ENCODE measurements around the gene WDR90.

Gene WDR90

GRCh38 chr16:625117-625976 lies 23.8 kb upstream of the WDR90 start:
- no peak overlapping the region for H3K4me3 ChIP-seq (ENCODE audit: low read length)
- DNase-seq (ENCODE audit: low read depth, low spot score), result no peak

- no peak overlapping the region for H3K4me3 ChIP-seq (ENCODE audit: low read length)
- no peak for DNase-seq (ENCODE audit: low read depth, low spot score)
These were observed 23.0 kb upstream of the WDR90 start for GRCh38 chr16:625977-626765.

GRCh38 chr16:626787-627453 lies 22.2 kb upstream of the WDR90 start:
- no peak overlapping the region for H3K4me3 ChIP-seq (ENCODE audit: low read length)
- no peak for DNase-seq (ENCODE audit: low read depth, low spot score)

DNA sequence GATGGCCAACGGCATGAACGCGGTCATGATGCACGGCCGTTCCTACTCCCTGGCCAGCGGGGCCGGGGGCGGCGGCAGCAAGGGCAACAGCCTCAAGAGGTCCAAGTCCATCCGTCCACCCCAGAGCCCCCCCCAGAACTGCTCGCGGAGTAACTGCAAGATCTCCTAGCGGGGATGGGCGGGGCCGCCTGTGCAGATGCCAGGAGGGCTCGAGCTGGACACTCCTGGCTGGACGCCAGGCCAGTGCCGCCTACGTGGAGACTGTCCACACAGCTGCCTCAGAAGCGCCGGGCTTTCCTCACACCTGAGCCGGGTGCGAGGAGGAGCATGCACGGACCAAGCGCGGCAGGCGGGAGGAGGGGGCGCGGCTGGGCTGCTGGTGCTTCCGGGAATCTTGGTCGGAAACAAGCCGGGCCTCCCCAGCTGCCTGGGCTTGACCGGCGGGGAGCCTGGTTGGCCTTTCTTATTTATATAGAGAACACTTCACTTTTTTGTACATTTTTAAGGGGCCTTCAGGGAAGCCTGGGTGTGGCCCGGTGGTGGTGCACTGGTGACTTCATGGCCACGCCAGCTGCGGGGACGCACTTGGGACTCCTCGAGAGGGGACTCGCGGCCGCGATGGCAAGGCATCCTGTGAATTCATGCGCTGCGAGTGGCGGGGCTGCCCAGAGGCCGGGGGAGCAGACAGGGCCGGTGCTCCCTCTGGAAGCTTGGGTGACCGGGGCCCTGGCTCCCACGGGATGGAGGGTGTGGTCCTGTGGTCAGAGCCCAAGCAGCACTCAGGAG lies 21.5 kb upstream of the WDR90 start:
- DNase-seq (ENCODE audit: low read depth, low spot score), result no peak
- H3K4me3 ChIP-seq (ENCODE audit: low read length), result no peak overlapping the region

DNA sequence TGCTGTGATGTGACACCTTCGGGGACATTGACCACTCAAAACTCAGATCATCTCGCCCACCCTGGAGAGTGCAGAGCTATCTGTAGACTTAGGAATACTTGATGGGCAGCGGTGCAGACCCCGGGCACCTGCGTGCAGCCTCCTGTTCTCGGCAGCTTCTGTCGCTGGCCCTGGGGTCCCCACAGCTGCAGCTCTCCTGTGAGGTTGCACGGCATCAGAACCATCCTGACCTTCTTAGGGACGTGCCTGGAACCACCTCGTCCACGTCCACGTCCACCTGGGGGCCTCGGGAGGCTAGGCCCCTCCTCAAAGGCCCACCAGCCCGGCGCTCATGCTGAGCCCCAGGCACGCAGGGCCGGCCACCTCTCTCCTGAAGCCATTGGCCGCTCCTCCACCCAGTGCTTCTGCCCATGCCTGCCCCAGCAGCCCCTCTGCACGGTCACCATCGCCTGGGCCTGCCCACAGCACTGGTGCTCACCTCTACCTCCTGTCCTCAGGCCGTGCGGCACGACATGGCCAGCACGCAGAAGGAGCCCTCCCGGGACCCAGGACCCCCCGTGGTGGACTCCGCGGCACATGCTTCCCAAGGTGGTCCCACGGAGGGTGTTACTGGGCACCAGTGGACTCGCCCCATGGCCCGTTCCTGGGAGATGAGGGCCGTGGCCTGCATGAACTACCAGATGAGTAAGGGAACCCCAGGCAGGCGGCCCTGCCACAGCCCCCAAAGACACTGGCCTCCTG lies 20.7 kb upstream of the WDR90 start:
- no peak for DNase-seq (ENCODE audit: low read depth, low spot score)
- H3K4me3 ChIP-seq (ENCODE audit: low read length), result no peak overlapping the region

- DNase-seq (ENCODE audit: low read depth, low spot score), result no peak
- no peak overlapping the region for H3K4me3 ChIP-seq (ENCODE audit: low read length)
These were observed 19.9 kb upstream of the WDR90 start for GRCh38 chr16:629185-629832.

DNA sequence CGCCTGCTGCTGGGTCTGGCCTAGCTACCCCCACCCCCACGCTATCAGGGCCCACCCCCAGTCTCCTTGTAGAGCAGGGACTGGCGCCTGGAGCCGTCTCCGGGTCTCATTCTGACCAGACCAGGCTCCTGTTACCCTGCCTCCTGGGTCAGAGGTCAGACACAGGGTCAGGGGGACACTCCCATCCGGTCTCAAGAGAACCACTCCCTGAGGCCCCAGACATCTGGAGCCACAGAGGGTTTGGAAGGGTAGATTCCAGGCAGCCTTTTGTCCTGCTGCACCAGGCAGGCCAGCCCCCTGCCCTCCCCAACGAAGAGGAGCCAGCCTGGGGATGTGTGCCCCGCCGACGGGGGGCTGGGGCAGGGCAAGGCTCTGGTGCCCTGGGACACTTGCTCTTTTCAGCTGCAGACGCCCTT lies 19.3 kb upstream of the WDR90 start:
- no peak for DNase-seq (ENCODE audit: low read depth, low spot score)
- H3K4me3 ChIP-seq (ENCODE audit: low read length), result no peak overlapping the region

GRCh38 chr16:630249-630814 lies 18.8 kb upstream of the WDR90 start:
- DNase-seq (ENCODE audit: low read depth, low spot score), result no peak

DNA sequence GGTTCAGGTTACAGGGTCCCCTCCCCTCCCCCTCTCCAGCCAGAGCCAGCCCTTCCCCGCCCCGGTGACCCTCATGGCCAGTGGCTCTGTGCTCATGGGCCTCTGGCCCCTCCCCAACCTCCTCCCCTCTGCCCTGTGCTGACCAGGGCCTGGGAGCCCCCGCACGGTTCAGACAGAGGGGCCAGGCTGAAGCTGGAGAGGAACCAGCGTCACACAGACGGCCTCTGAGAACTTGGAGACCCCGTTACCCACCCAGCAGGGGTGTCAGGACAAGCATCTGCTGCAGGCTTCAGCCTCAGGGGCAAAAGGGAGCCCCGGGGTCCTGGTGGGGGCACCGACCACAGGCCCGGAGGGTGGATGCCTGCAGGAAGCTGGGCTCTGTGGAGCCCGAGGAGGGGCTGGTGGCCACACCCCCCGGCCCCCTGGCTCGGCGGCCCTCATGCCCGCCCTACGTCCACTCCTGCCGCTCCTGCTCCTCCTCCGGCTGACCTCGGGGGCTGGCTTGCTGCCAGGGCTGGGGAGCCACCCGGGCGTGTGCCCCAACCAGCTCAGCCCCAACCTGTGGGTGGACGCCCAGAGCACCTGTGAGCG lies 18.3 kb upstream of the WDR90 start, which contains the start of gene WFIKKN1:
TSS of gene WFIKKN1 (plus strand) at position 171 of the 591 bp plus-strand sequence. CDS start at position 440, 269 bp downstream.
- no peak within 1 kb of the TSS for H3K4me3 ChIP-seq (ENCODE audit: low read length)
- no peak for DNase-seq (ENCODE audit: low read depth, low spot score)

More at GRCh38 chr16:630249-630814, 18.8 kb upstream of the WDR90 start:
- no peak overlapping the region for H3K4me3 ChIP-seq (ENCODE audit: low read length)

DNA sequence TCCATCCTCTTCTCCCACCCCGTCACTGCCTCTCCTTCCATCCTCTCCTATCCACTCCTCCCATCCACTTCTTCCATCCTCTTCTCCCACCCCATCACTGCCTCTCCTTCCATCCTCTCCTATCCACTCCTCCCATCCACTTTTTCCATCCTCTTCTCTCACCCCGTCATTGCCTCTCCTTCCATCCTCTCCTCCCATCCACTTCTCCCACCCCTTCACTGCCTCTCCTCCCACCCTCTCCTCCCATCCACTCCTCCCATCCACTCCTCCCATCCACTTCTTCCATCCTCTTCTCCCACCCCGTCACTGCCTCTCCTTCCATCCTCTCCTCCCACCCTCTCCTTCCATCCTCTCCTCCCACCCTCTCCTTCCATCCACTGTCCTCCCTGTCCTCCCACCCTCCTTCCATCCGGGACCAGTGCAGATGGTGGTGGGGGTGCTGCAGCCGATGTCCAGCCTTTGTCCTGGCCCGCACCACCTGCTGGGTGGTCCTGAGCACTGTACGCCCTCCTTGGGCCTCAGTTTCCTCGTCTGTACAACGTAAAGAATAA lies 17.3 kb upstream of the WDR90 start:
- no peak overlapping the region for H3K4me3 ChIP-seq (ENCODE audit: low read length)
- DNase-seq (ENCODE audit: low read depth, low spot score), result no peak

- H3K4me3 ChIP-seq (ENCODE audit: low read length), result no peak overlapping the region
- no peak for DNase-seq (ENCODE audit: low read depth, low spot score)
These were observed 16.5 kb upstream of the WDR90 start for GRCh38 chr16:632486-633335.

DNA sequence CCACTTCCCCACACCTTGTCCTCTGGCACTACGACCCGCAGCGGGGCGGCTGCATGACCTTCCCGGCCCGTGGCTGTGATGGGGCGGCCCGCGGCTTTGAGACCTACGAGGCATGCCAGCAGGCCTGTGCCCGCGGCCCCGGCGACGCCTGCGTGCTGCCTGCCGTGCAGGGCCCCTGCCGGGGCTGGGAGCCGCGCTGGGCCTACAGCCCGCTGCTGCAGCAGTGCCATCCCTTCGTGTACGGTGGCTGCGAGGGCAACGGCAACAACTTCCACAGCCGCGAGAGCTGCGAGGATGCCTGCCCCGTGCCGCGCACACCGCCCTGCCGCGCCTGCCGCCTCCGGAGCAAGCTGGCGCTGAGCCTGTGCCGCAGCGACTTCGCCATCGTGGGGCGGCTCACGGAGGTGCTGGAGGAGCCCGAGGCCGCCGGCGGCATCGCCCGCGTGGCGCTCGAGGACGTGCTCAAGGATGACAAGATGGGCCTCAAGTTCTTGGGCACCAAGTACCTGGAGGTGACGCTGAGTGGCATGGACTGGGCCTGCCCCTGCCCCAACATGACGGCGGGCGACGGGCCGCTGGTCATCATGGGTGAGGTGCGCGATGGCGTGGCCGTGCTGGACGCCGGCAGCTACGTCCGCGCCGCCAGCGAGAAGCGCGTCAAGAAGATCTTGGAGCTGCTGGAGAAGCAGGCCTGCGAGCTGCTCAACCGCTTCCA lies 15.7 kb upstream of the WDR90 start:
- DNase-seq (ENCODE audit: low read depth, low spot score), result no peak
- no peak overlapping the region for H3K4me3 ChIP-seq (ENCODE audit: low read length)

DNA sequence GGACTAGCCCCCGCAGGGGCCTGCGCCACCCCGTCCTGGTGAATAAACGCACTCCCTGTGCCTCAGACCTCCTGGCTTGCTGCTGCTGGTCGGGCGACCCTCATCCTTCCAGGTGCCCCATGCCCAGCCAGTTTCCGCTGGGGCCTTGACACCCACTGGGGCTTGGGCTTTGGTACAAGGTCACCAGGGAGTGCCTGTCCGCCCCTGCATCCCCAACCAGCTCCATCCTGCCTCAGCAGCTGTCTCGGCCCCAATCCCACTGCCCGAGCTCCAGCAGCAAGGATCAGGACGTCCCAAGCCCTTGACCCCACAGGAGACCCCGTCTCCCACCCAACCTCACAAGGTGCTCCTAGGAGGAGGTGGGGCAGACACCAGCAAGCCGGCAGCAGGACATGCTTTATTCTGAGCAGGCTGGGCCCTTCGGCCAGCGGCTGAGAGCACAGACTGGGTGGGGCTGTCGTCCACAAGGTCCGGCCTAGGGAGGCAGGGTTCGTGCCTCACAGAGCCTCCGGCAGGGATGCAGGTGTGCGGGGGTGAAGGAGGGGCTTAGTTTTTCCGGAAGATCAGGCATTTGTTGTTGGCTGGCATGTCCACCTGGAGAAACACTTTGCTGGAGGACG lies 15.0 kb upstream of the WDR90 start:
- H3K4me3 ChIP-seq (ENCODE audit: low read length), result no peak overlapping the region
- no peak for DNase-seq (ENCODE audit: low read depth, low spot score)

DNA sequence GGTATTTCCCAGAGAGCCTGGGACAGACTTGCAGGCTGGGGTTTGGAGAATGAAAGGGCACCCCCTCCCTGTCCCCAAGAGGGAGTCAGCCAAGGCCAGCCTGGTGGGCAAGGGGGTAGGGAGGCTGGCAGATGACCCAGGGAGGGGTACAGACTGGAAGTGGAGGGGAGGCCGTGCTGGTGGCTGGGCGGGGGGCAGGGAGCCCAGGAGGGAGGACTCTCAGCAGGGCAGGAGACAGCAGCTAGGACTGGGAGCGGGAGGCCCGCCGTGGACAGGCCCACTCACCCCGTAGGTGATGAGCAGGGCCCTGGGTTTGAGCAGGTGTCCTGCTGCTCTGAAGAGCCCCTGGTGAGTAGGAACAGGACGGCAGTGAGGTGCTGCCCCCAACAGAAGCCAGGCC lies 14.2 kb upstream of the WDR90 start:
- peak overlapping the region; percentile 78 for H3K4me3 ChIP-seq (ENCODE audit: low read length)
- DNase-seq (ENCODE audit: low read depth, low spot score), result no peak

- DNase-seq (ENCODE audit: low read depth, low spot score), result no peak
- H3K4me3 ChIP-seq (ENCODE audit: low read length), result peak overlapping the region; percentile 78
These were observed 13.5 kb upstream of the WDR90 start for GRCh38 chr16:635573-636205.
